Activated T-helper 17 cell treated with anti-CD3 and anti-CD28 coated beads, Interleukin-2, amount 50 U/mL, for 72 hours (primary cell): ENCODE results near the gene CAMKMT. TPM values are rescaled to one million over a fixed set of nuclear protein-coding genes. Genes with fewer than 3 reads are reported as not detected.
A peak's percentile ranks its signal among the peaks of the same experiment; 100 is the strongest.
"Not testable (repeated sequence)": the region's sequence is repeated elsewhere in the genome, so short reads cannot be mapped to it uniquely, and the experiment has no call there.

Experiments
- ATAC-seq: fragments of 150-1000 bp; cut with Tn5 transposase; replicated peaks from 2 replicates; pipeline ENCODE4 v1.10.0; 2021; ENCODE audit warnings: mild to moderate bottlenecking, moderate library complexity
- H3K27ac Mint-ChIP-seq: one replicate; pipeline ENCODE4 v1.8.0; 2022; ENCODE audit warnings: mixed read lengths
- H3K27me3 Mint-ChIP-seq: one replicate; pipeline ENCODE4 v1.8.0; 2022; ENCODE audit warnings: mixed read lengths
- H3K36me3 Mint-ChIP-seq: one replicate; pipeline ENCODE4 v1.8.0; 2022; ENCODE audit warnings: low read depth, mild to moderate bottlenecking, mixed read lengths
- H3K4me1 Mint-ChIP-seq: one replicate; pipeline ENCODE4 v1.8.0; 2022; ENCODE audit warnings: mixed read lengths
- H3K4me3 Mint-ChIP-seq: one replicate; pipeline ENCODE4 v1.8.0; 2022; ENCODE audit warnings: mild to moderate bottlenecking, mixed read lengths
- H3K9me3 Mint-ChIP-seq: one replicate; pipeline ENCODE4 v1.8.0; 2022; ENCODE audit warnings: mixed read lengths
- total RNA-seq, 2 donors: library from RNA; stranded (reverse); gene quantifications; one replicate each; pipeline ENCODE4 v1.2.3, GENCODE V29; 2022

The CAMKMT gene
- total RNA-seq, 2 donors from 2014 or later, result 13.4 TPM

- Mint-ChIP-seq H3K4me1 (peaks cover 13% of the 10 kb centered on the region), H3K4me3 (peak overlapping the region; percentile 49), H3K36me3 (no peaks in the 10 kb centered on the region), H3K27me3 (no peaks in the 10 kb centered on the region), H3K9me3 (no peaks in the 10 kb centered on the region), H3K27ac (peak overlapping the region; percentile 71)
- ATAC-seq, result peak; percentile 98
Measured at GRCh38 chr2:44578471-44579093, 216.8 kb downstream of the CAMKMT start.

- Mint-ChIP-seq H3K27me3 (no peaks in the 10 kb centered on the region), H3K9me3 (no peaks in the 10 kb centered on the region), H3K36me3 (no peaks in the 10 kb centered on the region), H3K4me1 (peaks cover 13% of the 10 kb centered on the region), H3K27ac (peak overlapping the region; percentile 71), H3K4me3 (peak overlapping the region; percentile 49)
- ATAC-seq, result peak; percentile 11
Measured at GRCh38 chr2:44579115-44579836, 217.5 kb downstream of the CAMKMT start.

DNA sequence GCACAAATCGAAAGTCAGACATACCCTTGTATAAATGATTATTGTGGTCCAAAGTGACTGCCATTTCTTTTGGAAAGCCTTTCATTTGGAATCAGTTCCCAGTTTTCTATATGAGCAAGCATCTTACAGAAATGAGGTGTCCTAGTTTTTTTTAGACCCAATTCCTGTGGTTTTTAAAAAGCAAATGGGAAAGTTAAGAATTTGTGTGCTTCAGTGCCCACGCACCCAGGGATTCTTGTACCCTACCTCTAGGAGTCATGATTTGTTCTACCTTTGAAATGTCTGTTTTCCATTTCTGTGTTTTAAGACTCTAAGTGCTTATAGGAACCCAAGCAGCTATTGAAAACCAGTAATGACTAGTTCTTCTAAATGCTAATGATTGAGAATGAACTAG, 218.1 kb downstream of the CAMKMT start:
- Mint-ChIP-seq H3K36me3 (no peaks in the 10 kb centered on the region), H3K4me3 (no peak overlapping the region), H3K27me3 (no peaks in the 10 kb centered on the region), H3K27ac (no peak overlapping the region), H3K9me3 (no peaks in the 10 kb centered on the region), H3K4me1 (peaks cover 13% of the 10 kb centered on the region)
- ATAC-seq, result no peak

DNA sequence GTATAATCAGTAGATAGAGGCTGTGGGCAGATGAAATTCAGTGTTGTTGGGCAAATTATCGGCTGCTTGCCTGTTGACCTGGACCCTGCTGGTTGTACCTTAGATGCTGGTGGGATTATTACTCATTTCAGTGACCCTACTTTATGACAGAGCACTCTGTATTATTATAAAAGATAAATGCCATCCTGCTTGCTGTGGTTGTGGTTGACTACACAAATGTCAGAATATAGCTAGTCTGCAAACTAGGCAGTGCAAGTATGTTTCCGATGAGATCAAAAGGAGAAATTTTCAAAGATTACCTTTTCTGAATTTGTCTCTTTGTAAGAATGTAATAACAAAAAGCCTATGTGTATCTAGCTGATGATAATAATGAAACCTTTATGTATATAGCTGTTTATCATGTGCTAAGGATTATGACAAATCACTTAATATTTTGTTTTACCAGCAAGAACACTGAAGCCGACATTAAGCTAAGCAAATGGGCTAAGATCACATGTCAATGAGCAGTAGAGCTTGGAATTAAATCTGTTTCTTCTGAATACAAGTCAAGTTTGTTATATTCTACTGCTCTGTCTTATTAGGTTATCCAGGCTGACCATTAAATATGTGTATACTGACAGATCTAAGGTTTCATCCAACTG, 219.2 kb downstream of the CAMKMT start:
- H3K27me3 Mint-ChIP-seq, result no peaks in the 10 kb centered on the region
- no peak overlapping the region for H3K27ac Mint-ChIP-seq
- no peak overlapping the region for H3K4me3 Mint-ChIP-seq
- ATAC-seq, result no peak
- H3K36me3 Mint-ChIP-seq, result no peaks in the 10 kb centered on the region
- H3K9me3 Mint-ChIP-seq, result no peaks in the 10 kb centered on the region
- H3K4me1 Mint-ChIP-seq, result peaks cover 13% of the 10 kb centered on the region

GRCh38 chr2:44582363-44583008, 220.7 kb downstream of the CAMKMT start:
- H3K4me1 Mint-ChIP-seq, result peaks cover 13% of the 10 kb centered on the region
- H3K36me3 Mint-ChIP-seq, result no peaks in the 10 kb centered on the region
- H3K4me3 Mint-ChIP-seq, result no peak overlapping the region
- no peak for ATAC-seq
- H3K9me3 Mint-ChIP-seq, result no peaks in the 10 kb centered on the region
- no peaks in the 10 kb centered on the region for H3K27me3 Mint-ChIP-seq
- H3K27ac Mint-ChIP-seq, result no peak overlapping the region

- H3K27me3 Mint-ChIP-seq, H3K27ac Mint-ChIP-seq, H3K4me1 Mint-ChIP-seq, H3K36me3 Mint-ChIP-seq, H3K9me3 Mint-ChIP-seq, ATAC-seq, H3K4me3 Mint-ChIP-seq: not testable (repeated sequence)
Measured at GRCh38 chr2:44595615-44596014, 233.9 kb downstream of the CAMKMT start.

GRCh38 chr2:44596537-44597320, 235.0 kb downstream of the CAMKMT start:
- H3K9me3 Mint-ChIP-seq, result no peaks in the 10 kb centered on the region
- no peak overlapping the region for H3K4me3 Mint-ChIP-seq
- no peak for ATAC-seq
- H3K36me3 Mint-ChIP-seq, result no peaks in the 10 kb centered on the region
- H3K27me3 Mint-ChIP-seq, result no peaks in the 10 kb centered on the region
- H3K4me1 Mint-ChIP-seq, result no peaks in the 10 kb centered on the region
- H3K27ac Mint-ChIP-seq, result no peak overlapping the region

- Mint-ChIP-seq H3K4me1 (no peaks in the 10 kb centered on the region), H3K27me3 (no peaks in the 10 kb centered on the region), H3K27ac (no peak overlapping the region), H3K9me3 (no peaks in the 10 kb centered on the region), H3K36me3 (no peaks in the 10 kb centered on the region), H3K4me3 (no peak overlapping the region)
- no peak for ATAC-seq
Measured at GRCh38 chr2:44598330-44599119, 236.8 kb downstream of the CAMKMT start.

- no peak overlapping the region for H3K4me3 Mint-ChIP-seq
- H3K27me3 Mint-ChIP-seq, result no peaks in the 10 kb centered on the region
- H3K4me1 Mint-ChIP-seq, result no peaks in the 10 kb centered on the region
- ATAC-seq, result no peak
- no peaks in the 10 kb centered on the region for H3K36me3 Mint-ChIP-seq
- H3K27ac Mint-ChIP-seq, result no peak overlapping the region
- H3K9me3 Mint-ChIP-seq, result no peaks in the 10 kb centered on the region
Measured at GRCh38 chr2:44599130-44599529, 237.4 kb downstream of the CAMKMT start.

DNA sequence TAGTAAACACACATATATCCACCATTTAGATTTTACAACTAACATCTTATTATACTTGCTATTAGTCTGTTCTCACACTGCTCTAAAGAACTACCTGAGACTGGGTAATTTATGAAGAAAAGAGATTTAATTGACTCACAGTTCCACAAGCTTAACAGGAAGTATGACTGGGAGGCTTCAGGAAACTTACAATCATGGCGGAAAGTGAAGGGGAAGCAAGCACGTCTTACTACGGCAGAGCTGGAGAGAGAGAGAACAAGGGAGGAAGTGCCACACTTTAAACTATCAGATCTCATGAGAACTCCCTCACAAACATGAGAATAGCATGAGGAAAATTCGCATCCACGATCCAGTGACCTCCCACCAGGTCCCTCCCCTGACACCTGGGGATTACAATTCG, 240.7 kb downstream of the CAMKMT start:
- no peaks in the 10 kb centered on the region for H3K9me3 Mint-ChIP-seq
- no peak for ATAC-seq

DNA sequence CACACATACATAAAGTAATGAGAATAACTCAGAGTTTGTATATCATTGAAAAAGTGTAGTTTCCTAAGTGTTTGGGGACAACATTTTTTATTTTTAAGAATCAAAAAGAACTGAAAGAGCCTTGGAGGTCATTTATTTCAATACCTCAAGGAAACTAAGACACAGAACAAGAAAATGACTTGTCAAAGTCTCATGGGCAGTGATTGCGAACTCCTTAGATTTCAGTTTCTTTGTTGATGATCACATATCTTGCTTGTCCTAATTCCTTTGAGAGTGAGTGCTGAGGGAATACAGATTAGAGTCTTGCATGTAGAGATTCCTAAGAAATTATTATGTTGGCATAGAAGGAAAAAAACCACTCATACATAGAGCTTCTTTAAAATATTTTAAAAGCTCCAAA, 243.8 kb downstream of the CAMKMT start:
- H3K27ac Mint-ChIP-seq, result no peak overlapping the region
- no peak overlapping the region for H3K4me3 Mint-ChIP-seq
- H3K27me3 Mint-ChIP-seq, result no peaks in the 10 kb centered on the region
- no peaks in the 10 kb centered on the region for H3K36me3 Mint-ChIP-seq
- no peaks in the 10 kb centered on the region for H3K9me3 Mint-ChIP-seq
- no peaks in the 10 kb centered on the region for H3K4me1 Mint-ChIP-seq
- no peak for ATAC-seq

More for the DNA sequence above, 240.7 kb downstream of the CAMKMT start:
- no peak overlapping the region for H3K4me3 Mint-ChIP-seq
- no peaks in the 10 kb centered on the region for H3K27me3 Mint-ChIP-seq
- no peaks in the 10 kb centered on the region for H3K4me1 Mint-ChIP-seq
- no peak overlapping the region for H3K27ac Mint-ChIP-seq
- H3K36me3 Mint-ChIP-seq, result no peaks in the 10 kb centered on the region

DNA sequence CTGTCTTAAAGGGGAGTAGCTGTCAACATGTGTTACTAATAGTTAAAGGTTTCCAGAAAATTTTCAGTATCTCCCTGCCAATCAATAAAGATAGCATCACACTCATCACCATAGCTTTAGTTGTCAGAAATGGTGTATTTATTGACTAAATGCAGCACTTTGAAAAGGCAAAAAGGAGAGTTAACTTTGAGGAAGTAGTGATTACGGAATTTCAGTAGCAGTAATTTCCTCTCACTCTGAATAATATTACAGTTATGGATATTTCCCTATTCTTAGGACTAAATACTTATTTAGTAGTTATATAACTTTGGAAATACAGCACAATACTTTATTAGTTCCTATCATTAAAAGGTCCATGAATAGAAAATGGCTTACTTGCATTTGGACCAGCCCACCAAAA, 250.5 kb downstream of the CAMKMT start:
- Mint-ChIP-seq H3K9me3 (peaks cover 4% of the 10 kb centered on the region), H3K4me1 (no peaks in the 10 kb centered on the region), H3K4me3 (no peak overlapping the region), H3K27ac (no peak overlapping the region), H3K36me3 (no peaks in the 10 kb centered on the region), H3K27me3 (no peaks in the 10 kb centered on the region)
- no peak for ATAC-seq

DNA sequence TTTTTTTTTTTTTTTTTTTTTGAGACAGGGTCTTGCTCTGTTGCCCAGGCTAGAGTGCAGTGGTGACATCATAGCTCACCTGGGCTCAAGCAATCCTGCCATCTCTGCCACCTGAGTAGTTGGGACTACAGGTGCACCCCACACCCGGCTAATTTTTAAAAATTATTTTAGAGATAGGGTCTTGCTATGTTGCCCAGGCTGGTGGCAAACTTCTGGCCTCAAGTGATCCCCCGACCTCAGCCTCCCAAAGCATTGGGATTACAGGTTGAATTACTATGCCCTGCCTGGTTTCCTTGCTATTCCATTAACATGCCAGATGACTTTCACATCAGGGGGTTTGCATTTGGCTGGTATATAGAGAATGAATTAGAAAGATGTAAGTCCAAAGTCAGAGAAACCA, 253.2 kb downstream of the CAMKMT start:
- no peaks in the 10 kb centered on the region for H3K27me3 Mint-ChIP-seq
- peaks cover 4% of the 10 kb centered on the region for H3K9me3 Mint-ChIP-seq
- no peak overlapping the region for H3K4me3 Mint-ChIP-seq
- no peaks in the 10 kb centered on the region for H3K36me3 Mint-ChIP-seq
- ATAC-seq, result no peak
- no peaks in the 10 kb centered on the region for H3K4me1 Mint-ChIP-seq
- H3K27ac Mint-ChIP-seq, result no peak overlapping the region
